Fibroblast of pulmonary artery (primary cell): ENCODE data around the gene PPP3CB.

ENCODE experiments used
- DNase-seq: peaks from one replicate; pipeline ENCODE4 v3.0.0-alpha.2; 2010; ENCODE audit warnings: low read depth
- H3K4me3 ChIP-seq: replicated peaks from 2 replicates; pipeline ENCODE4 v1.5.1; 2011; ENCODE audit warnings: low read depth, mild to moderate bottlenecking, control low read depth, low read length, moderate library complexity
- TF ChIP-seq, protein P1 (sequence below): IDR thresholded peaks from 2 replicates; pipeline ENCODE4 v1.5.1; 2011; ENCODE audit warnings: mild to moderate bottlenecking, control low read depth, low read length, inconsistent platforms; ENCODE audit errors: missing control alignments

The PPP3CB gene

DNA sequence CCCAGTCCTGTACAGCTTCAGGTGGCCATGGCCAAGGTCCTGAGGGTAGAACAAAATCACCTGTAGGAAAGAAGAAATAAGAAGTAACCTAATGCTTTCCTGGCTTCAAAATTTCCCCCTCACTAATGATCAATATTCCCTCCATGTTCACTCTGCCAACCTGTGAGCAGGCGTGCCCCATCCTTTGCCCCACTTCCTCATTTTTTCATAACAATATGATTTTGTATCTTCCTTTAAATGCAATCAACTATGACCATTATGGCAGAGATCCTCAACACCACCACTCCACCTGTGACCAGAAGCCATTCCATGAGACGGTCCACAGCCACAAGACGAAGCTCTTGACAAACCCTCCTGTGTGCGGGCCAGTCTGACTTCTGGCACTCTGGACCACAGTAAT is 69.5 kb downstream of the PPP3CB start:
- H3K4me3 ChIP-seq: no peak overlapping the region
- TF ChIP-seq, protein P1, sequence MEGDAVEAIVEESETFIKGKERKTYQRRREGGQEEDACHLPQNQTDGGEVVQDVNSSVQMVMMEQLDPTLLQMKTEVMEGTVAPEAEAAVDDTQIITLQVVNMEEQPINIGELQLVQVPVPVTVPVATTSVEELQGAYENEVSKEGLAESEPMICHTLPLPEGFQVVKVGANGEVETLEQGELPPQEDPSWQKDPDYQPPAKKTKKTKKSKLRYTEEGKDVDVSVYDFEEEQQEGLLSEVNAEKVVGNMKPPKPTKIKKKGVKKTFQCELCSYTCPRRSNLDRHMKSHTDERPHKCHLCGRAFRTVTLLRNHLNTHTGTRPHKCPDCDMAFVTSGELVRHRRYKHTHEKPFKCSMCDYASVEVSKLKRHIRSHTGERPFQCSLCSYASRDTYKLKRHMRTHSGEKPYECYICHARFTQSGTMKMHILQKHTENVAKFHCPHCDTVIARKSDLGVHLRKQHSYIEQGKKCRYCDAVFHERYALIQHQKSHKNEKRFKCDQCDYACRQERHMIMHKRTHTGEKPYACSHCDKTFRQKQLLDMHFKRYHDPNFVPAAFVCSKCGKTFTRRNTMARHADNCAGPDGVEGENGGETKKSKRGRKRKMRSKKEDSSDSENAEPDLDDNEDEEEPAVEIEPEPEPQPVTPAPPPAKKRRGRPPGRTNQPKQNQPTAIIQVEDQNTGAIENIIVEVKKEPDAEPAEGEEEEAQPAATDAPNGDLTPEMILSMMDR: no peak
- no peak for DNase-seq

DNA sequence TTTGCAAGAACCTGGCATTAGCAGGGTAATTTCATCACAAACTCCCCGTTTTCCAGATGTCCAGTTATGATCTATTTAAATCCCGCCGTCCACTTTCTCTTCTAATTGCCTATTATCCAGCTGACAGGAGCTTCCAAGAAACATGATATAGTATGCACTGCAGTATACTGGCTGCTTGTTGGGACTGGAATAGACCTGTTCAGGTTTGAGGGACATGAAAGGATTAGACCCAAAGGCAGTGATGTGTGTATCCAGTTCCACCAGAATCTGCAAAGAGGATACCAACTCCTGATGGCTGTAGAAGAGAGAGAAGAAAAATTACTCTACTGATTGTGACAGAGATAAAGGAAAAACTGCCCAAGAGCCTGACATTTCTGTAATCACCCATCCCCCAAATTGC is 71.3 kb downstream of the PPP3CB start:
- H3K4me3 ChIP-seq: no peak overlapping the region
- DNase-seq: no peak
- TF ChIP-seq, protein P1: no peak

DNA sequence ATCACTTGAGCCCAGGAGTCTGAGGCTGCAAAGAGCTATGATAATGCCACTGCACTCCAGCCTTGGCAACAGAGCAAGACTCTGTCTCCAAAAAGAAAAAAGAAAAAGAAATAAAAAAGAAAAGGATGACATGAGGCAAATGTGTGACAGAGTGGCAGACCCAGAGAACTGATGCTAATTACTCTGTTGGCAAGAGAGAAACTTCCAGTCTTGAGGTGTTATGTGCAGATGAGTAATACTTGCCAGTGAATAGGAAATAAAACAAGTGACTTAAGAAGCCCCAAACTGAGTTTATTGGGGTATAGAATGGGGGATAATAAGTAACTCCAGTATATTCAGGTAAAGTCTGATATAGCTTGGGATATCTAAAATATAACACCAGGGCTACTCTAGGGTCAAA is 72.5 kb downstream of the PPP3CB start:
- no peak overlapping the region for H3K4me3 ChIP-seq
- no peak for DNase-seq
- TF ChIP-seq, protein P1: no peak

GRCh38 chr10:73416571-73416970 is 79.3 kb downstream of the PPP3CB start:
- H3K4me3 ChIP-seq: no peak overlapping the region
- DNase-seq: no peak
- TF ChIP-seq, protein P1: no peak

DNA sequence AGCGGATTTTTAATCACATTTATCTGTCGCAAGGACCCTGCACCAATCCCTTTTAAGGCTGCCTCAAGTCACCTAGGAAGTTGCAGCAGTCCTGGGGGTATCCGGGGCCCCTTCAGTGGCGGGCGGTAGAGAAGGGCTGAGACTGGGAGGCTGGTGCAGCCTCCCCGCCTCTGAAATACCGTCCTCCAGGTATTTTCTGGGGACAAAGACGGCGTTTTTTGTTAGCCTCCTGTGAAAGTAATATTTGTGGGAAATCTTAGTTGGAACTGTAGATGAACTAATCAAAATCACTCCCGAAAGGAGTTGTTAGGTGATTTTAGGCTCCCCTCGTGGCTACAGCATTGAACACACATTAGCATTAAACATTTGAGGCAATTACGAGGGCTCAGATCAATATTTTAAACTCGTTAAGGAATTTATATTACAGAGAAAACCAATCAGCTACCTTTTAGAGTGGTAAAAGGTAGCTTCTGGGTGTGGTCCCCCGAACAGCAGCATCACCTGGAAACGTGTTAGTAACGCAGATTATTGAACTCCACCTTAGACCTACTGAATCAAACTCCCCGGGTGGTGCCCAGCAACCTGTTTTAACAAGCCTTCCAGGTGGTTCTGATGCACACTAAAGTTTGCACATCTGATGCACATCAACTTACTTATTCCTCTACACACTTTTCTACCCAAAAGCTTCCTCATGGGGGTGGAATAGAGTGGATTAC is 81.4 kb downstream of the PPP3CB start:
- no peak for DNase-seq
- TF ChIP-seq, protein P1: peak; percentile 0
- peak overlapping the region; percentile 62 for H3K4me3 ChIP-seq

GRCh38 chr10:73413528-73414229 is 82.1 kb downstream of the PPP3CB start, which contains the start of gene ANXA7:
TSS of gene ANXA7 (minus strand) at chr10:73414058. CDS start at chr10:73400856, 13,202 bp downstream.
- peak; percentile 81 for DNase-seq
- peak within 1 kb of the TSS; percentile 62 for H3K4me3 ChIP-seq
- TF ChIP-seq, protein P1: peak; percentile 11
